K562 (cell line): Measurements from ENCODE around the gene SYT3. TPM values are rescaled to one million over a fixed set of nuclear protein-coding genes. Genes with fewer than 3 reads are reported as not detected.

Experiments used
- ETV6 ChIP-seq, 3 experiments: fragments of 150-350 bp in 1 of 3; sonication (generic) in 1 of 3; formaldehyde crosslinking in 1 of 3; IDR thresholded peaks; 2 replicates each; pipeline versions ENCODE4 v1.6.1 to v1.8.0; 2014 to 2022; ENCODE audit warnings: borderline replicate concordance in 2 of 3, low read depth in 2 of 3, antibody characterized with exemption in 1 of 3, low read length in 1 of 3, mild to moderate bottlenecking in 1 of 3, missing genetic modification reagents in 1 of 3
- GTF2E2 ChIP-seq: fragments of 200-800 bp; sonication (Bioruptor generic); IDR thresholded peaks from 2 replicates; pipeline ENCODE4 v1.6.1; 2016; ENCODE audit warnings: missing genetic modification characterization, missing compliant biosample characterization
- GTF2F1 ChIP-seq: IDR thresholded peaks from 2 replicates; pipeline ENCODE4 v1.6.1; 2011; ENCODE audit warnings: low read depth, low read length, improper control_type of control experiment
- PHB ChIP-seq: fragments of 250-450 bp; sonication (Bioruptor Pico); IDR thresholded peaks from 2 replicates; pipeline ENCODE4 v1.5.0; 2021
- POLR2A ChIP-seq: fragments of 450-650 bp; conservative IDR thresholded peaks from 2 replicates; pipeline ENCODE4 v1.6.1; 2016
- POLR2AphosphoS5 ChIP-seq: IDR thresholded peaks from 2 replicates; pipeline ENCODE4 v1.6.1; 2011; ENCODE audit warnings: mild to moderate bottlenecking, low read depth, low read length, moderate library complexity; ENCODE audit not compliant: control insufficient read depth, insufficient read depth
- RBM17 ChIP-seq: fragments of 200-400 bp; formaldehyde crosslinking; IDR thresholded peaks from 2 replicates; pipeline ENCODE4 v1.6.1; 2017; ENCODE audit warnings: low read depth, mild to moderate bottlenecking, low read length, borderline replicate concordance
- SETDB1 ChIP-seq: IDR thresholded peaks from one replicate; pipeline ENCODE4 v1.6.1; 2012; ENCODE audit warnings: low read length, control low read depth, inconsistent platforms
- TAF7 ChIP-seq: fragments of 450-650 bp; IDR thresholded peaks from 2 replicates; pipeline ENCODE4 v1.6.1; 2016; ENCODE audit warnings: missing genetic modification characterization, missing compliant biosample characterization
- polyA plus RNA-seq, 8 experiments: library from polyadenylated mRNA; depleted of rRNA in 4 of 8; stranded (reverse) in 5 of 8; unstranded in 3 of 8; fragments of >200 nt; fragmentation: Nextera tagmentation in 2 of 8; fragmentation: Illumina TruSeq in 1 of 8; extraction: Ambion mirVana in 2 of 8; extraction: Trizol in 1 of 8; gene quantifications; 2 replicates each; pipeline versions ENCODE4 v1.2.1 to v1.2.3, GENCODE V29; 2011 to 2014; ENCODE audit warnings: inconsistent platforms in 1 of 8, missing spikeins in 1 of 8
- total RNA-seq, 7 experiments: library from RNA; depleted of rRNA in 6 of 7; stranded (reverse); fragments of >200 nt in 6 of 7; fragmentation: Illumina TruSeq in 2 of 7; extraction: Trizol in 2 of 7; gene quantifications; 2 replicates each; pipeline versions ENCODE4 v1.2.1 to v1.2.3, GENCODE V29; 2011 to 2021; ENCODE audit warnings: low replicate concordance in 1 of 7
- TF ChIP-seq, protein P1 (sequence below): fragments of 250-450 bp; sonication (Bioruptor Pico); IDR thresholded peaks from 2 replicates; pipeline ENCODE4 v1.5.0; 2021; ENCODE audit warnings: mild to moderate bottlenecking, borderline replicate concordance
- TF ChIP-seq, protein P2 (sequence below): fragments of 450-650 bp; IDR thresholded peaks from 2 replicates; pipeline ENCODE4 v1.6.1; 2016
- TF ChIP-seq, protein P3 (sequence below): fragments of 450-650 bp; IDR thresholded peaks from 2 replicates; pipeline ENCODE4 v1.6.1; 2018; ENCODE audit warnings: mild to moderate bottlenecking, low read depth; ENCODE audit not compliant: partially characterized antibody
- TF ChIP-seq, protein P4 (sequence below): fragments of 250-450 bp; sonication (Bioruptor Pico); IDR thresholded peaks from 2 replicates; pipeline ENCODE4 v1.4.0; 2020; ENCODE audit warnings: mild to moderate bottlenecking, moderate library complexity, borderline replicate concordance
- TF ChIP-seq, protein P5 (sequence below): fragments of 250-450 bp; sonication (Bioruptor Pico); IDR thresholded peaks from 2 replicates; pipeline ENCODE4 v1.4.0; 2020; ENCODE audit warnings: mild to moderate bottlenecking, moderate library complexity
- TF ChIP-seq, protein P6 (sequence below), 2 experiments: fragments of 200-800 bp in 1 of 2; sonication (Bioruptor generic) in 1 of 2; sonication (generic) in 1 of 2; formaldehyde crosslinking in 1 of 2; IDR thresholded peaks in 1 of 2; conservative IDR thresholded peaks in 1 of 2; 2 replicates each; pipeline versions ENCODE4 v1.5.0 to v1.6.1; 2016 to 2020; ENCODE audit warnings: missing compliant biosample characterization in 1 of 2, missing genetic modification characterization in 1 of 2, missing genetic modification reagents in 1 of 2

Gene SYT3
- total and polyA plus RNA-seq, 9 of the 15 experiments (the other 6 are each of a cell fraction or from before 2014, with no cell fraction given): 0.36 to 2.0 (median 0.54) TPM; not detected in 2

DNA sequence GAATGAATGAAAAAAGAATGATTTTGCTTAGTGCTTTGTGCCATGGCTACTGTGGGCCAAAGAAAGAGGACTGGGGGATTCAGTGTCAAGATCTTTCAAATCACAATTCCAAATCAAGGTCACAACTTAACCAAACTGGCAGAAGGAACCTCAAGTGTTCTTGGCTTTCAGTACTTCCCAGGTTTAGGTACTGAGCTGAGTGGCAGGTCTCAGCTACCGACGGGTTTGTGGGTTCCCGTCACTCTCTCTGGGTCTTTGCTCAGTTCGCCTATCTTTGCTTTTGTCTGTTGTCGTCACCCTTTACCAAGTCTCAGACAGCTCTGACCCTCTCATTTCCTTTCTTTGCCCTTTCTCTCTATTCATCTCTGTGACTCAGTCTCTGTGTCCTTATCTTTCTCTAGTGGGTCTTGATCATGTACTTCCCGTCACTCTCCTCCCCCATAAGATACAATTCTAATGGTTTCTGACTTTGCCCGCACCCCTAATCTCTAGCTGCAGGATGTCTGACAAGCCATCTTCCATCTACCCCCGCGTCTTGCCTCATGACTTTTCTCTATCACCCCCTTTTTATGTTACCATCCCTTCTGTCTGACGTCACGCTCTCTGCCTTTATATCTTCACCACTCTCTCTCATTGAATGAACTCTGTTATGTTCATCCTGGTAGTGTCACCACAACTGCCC, 38.1 kb downstream of the SYT3 start (continued):
- TF ChIP-seq, protein P1, sequence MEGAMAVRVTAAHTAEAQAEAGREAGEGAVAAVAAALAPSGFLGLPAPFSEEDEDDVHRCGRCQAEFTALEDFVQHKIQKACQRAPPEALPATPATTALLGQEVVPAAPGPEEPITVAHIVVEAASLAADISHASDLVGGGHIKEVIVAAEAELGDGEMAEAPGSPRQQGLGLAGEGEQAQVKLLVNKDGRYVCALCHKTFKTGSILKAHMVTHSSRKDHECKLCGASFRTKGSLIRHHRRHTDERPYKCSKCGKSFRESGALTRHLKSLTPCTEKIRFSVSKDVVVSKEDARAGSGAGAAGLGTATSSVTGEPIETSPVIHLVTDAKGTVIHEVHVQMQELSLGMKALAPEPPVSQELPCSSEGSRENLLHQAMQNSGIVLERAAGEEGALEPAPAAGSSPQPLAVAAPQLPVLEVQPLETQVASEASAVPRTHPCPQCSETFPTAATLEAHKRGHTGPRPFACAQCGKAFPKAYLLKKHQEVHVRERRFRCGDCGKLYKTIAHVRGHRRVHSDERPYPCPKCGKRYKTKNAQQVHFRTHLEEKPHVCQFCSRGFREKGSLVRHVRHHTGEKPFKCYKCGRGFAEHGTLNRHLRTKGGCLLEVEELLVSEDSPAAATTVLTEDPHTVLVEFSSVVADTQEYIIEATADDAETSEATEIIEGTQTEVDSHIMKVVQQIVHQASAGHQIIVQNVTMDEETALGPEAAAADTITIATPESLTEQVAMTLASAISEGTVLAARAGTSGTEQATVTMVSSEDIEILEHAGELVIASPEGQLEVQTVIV (CRISPR knock-in tag): no peak
- TF ChIP-seq SETDB1 (no peak), PHB (no peak), GTF2F1 (no peak), POLR2AphosphoS5 (peak; percentile 93), RBM17 (no peak), TAF7 (tag) (no peak), GTF2E2 (tag) (peak; percentile 22; the same call in 1 of the 2 replicates), POLR2A (no peak), ETV6 (IDR thresholded peaks at IDR 0.05; ENCODE audit: borderline replicate concordance in 1 of 2, low read depth in 2 of 2, low read length in 1 of 2) (peak; percentile 30 to 77; a peak in 1 of 4 replicates), ETV6 (CRISPR knock-in tag; IDR thresholded peaks at IDR 0.05; ENCODE audit: borderline replicate concordance) (no peak)
- TF ChIP-seq, protein P2, sequence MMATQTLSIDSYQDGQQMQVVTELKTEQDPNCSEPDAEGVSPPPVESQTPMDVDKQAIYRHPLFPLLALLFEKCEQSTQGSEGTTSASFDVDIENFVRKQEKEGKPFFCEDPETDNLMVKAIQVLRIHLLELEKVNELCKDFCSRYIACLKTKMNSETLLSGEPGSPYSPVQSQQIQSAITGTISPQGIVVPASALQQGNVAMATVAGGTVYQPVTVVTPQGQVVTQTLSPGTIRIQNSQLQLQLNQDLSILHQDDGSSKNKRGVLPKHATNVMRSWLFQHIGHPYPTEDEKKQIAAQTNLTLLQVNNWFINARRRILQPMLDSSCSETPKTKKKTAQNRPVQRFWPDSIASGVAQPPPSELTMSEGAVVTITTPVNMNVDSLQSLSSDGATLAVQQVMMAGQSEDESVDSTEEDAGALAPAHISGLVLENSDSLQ: peak; percentile 91
- TF ChIP-seq, protein P3, sequence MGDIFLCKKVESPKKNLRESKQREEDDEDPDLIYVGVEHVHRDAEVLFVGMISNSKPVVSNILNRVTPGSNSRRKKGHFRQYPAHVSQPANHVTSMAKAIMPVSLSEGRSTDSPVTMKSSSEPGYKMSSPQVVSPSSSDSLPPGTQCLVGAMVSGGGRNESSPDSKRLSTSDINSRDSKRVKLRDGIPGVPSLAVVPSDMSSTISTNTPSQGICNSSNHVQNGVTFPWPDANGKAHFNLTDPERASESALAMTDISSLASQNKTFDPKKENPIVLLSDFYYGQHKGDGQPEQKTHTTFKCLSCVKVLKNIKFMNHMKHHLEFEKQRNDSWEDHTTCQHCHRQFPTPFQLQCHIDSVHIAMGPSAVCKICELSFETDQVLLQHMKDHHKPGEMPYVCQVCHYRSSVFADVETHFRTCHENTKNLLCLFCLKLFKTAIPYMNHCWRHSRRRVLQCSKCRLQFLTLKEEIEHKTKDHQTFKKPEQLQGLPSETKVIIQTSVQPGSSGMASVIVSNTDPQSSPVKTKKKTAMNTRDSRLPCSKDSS: no peak
- TF ChIP-seq, protein P4, sequence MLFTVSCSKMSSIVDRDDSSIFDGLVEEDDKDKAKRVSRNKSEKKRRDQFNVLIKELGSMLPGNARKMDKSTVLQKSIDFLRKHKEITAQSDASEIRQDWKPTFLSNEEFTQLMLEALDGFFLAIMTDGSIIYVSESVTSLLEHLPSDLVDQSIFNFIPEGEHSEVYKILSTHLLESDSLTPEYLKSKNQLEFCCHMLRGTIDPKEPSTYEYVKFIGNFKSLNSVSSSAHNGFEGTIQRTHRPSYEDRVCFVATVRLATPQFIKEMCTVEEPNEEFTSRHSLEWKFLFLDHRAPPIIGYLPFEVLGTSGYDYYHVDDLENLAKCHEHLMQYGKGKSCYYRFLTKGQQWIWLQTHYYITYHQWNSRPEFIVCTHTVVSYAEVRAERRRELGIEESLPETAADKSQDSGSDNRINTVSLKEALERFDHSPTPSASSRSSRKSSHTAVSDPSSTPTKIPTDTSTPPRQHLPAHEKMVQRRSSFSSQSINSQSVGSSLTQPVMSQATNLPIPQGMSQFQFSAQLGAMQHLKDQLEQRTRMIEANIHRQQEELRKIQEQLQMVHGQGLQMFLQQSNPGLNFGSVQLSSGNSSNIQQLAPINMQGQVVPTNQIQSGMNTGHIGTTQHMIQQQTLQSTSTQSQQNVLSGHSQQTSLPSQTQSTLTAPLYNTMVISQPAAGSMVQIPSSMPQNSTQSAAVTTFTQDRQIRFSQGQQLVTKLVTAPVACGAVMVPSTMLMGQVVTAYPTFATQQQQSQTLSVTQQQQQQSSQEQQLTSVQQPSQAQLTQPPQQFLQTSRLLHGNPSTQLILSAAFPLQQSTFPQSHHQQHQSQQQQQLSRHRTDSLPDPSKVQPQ: no peak
- TF ChIP-seq, protein P5, sequence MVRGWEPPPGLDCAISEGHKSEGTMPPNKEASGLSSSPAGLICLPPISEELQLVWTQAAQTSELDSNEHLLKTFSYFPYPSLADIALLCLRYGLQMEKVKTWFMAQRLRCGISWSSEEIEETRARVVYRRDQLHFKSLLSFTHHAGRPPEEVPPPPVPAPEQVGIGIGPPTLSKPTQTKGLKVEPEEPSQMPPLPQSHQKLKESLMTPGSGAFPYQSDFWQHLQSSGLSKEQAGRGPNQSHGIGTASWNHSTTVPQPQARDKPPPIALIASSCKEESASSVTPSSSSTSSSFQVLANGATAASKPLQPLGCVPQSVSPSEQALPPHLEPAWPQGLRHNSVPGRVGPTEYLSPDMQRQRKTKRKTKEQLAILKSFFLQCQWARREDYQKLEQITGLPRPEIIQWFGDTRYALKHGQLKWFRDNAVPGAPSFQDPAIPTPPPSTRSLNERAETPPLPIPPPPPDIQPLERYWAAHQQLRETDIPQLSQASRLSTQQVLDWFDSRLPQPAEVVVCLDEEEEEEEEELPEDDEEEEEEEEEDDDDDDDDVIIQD (CRISPR knock-in tag): no peak
- TF ChIP-seq, protein P6, sequence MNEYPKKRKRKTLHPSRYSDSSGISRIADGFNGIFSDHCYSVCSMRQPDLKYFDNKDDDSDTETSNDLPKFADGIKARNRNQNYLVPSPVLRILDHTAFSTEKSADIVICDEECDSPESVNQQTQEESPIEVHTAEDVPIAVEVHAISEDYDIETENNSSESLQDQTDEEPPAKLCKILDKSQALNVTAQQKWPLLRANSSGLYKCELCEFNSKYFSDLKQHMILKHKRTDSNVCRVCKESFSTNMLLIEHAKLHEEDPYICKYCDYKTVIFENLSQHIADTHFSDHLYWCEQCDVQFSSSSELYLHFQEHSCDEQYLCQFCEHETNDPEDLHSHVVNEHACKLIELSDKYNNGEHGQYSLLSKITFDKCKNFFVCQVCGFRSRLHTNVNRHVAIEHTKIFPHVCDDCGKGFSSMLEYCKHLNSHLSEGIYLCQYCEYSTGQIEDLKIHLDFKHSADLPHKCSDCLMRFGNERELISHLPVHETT (CRISPR knock-in tag; conservative IDR thresholded peaks at IDR 0.05 in 1 of 2, IDR thresholded peaks at IDR 0.05 in 1 of 2): peak in 1 of 2 experiments; percentile 53; a peak in 2 of 4 replicates
